ENCODE results near the gene DDAH2.
"Not testable (repeated sequence)": the region's sequence is repeated elsewhere in the genome, so short reads cannot be mapped to it uniquely, and the experiment has no call there.

The DDAH2 gene

GRCh38 chr6:31711233-31711632, 17.9 kb downstream of the DDAH2 start:
- peak; percentile 40 for DNase-seq

GRCh38 chr6:31710523-31711219, 18.4 kb downstream of the DDAH2 start:
- DNase-seq, result no peak

GRCh38 chr6:31709157-31709556, 19.9 kb downstream of the DDAH2 start:
- DNase-seq, result not testable (repeated sequence)

- DNase-seq, result no peak
Measured at GRCh38 chr6:31708224-31708623, 20.9 kb downstream of the DDAH2 start.

- no peak for DNase-seq
Measured at GRCh38 chr6:31707701-31708100, 21.4 kb downstream of the DDAH2 start.

- no peak for DNase-seq
Measured at GRCh38 chr6:31706599-31706998, 22.5 kb downstream of the DDAH2 start, which contains the start of gene LY6G6F. TSS of gene LY6G6F (plus strand) at chr6:31706866. CDS start at chr6:31706907, 41 bp downstream.

GRCh38 chr6:31705931-31706330, 23.2 kb downstream of the DDAH2 start:
- no peak for DNase-seq

GRCh38 chr6:31702819-31703716, 26.0 kb downstream of the DDAH2 start, which contains the start of gene ABHD16A:
TSS of gene ABHD16A (minus strand) at chr6:31703324. CDS start at chr6:31703281, 43 bp downstream.
- peak; percentile 99 for DNase-seq

GRCh38 chr6:31702405-31702818, 26.7 kb downstream of the DDAH2 start:
- DNase-seq, result no peak

- DNase-seq, result peak; percentile 52
Measured at GRCh38 chr6:31701666-31702404, 27.3 kb downstream of the DDAH2 start.

GRCh38 chr6:31700740-31701401, 28.2 kb downstream of the DDAH2 start:
- DNase-seq, result no peak

- DNase-seq, result no peak
Measured at GRCh38 chr6:31697555-31697954, 31.5 kb downstream of the DDAH2 start.

GRCh38 chr6:31693535-31693934, 35.6 kb downstream of the DDAH2 start:
- no peak for DNase-seq

- no peak for DNase-seq
Measured at GRCh38 chr6:31692886-31693285, 36.2 kb downstream of the DDAH2 start.

GRCh38 chr6:31692353-31692752, 36.7 kb downstream of the DDAH2 start:
- DNase-seq, result no peak

- no peak for DNase-seq
Measured at GRCh38 chr6:31691564-31692108, 37.5 kb downstream of the DDAH2 start.

- no peak for DNase-seq
Measured at GRCh38 chr6:31691078-31691463, 38.0 kb downstream of the DDAH2 start.

- peak; percentile 16 for DNase-seq
Measured at GRCh38 chr6:31690231-31691077, 38.6 kb downstream of the DDAH2 start.

- DNase-seq, result peak; percentile 31
Measured at GRCh38 chr6:31689249-31690110, 39.6 kb downstream of the DDAH2 start.
